HG02840 (cell line): ENCODE data around the gene ENDOV.

Source experiments
- ATAC-seq: cut with Tn5 transposase; IDR thresholded peaks from one replicate; pipeline ENCODE4 v1.9.1; 2021; ENCODE audit warnings: mild to moderate bottlenecking, moderate library complexity, moderate number of reproducible peaks; ENCODE audit not compliant: unreplicated experiment, low FRiP score

ENDOV gene

GRCh38 chr17:80429356-80430275 lies 14.6 kb downstream of the ENDOV start:
- no peak for ATAC-seq

DNA sequence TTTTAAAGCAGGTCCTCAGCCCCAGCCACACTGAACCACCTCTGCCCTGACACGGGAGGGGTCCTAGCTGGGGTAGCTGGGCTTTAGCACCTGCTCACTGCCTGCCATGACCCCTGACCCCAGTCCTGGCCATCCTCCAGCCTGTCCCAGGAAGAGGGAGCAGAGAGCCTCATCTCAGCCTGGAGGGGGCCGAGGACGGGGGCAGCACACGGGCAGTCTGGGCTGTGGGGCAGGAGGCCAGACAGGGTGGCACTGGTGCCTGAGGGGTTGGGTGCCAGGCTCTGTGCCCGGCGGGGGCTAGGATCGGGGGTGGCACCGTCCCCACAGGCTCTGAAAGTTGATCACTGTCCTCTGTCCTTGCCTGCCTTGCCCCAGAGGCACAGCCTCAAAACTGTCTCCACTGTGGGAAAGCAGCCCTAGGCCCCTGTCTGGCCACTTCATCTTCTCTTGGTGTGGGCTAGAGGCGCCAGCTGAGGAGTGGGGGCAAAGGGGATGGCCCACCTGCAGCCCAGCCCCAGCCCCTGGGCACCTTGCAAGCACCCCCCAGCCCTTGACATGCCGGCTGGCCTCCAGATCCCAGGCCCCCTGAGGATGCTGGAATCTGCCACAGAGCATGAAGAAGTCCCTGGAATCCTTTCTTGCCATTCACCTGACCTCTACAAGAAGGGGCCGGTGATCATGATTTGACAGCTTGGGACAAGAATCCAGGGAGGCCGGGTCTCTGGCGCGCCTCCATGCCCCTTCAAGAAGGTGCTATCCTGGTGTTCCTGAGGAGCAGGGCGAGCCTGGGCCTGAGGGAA lies 15.7 kb downstream of the ENDOV start:
- no peak for ATAC-seq

GRCh38 chr17:80431246-80432195 lies 16.6 kb downstream of the ENDOV start:
- no peak for ATAC-seq

- no peak for ATAC-seq
Measured at GRCh38 chr17:80432350-80432955, 17.5 kb downstream of the ENDOV start.

- no peak for ATAC-seq
Measured at GRCh38 chr17:80432961-80433550, 18.1 kb downstream of the ENDOV start.

DNA sequence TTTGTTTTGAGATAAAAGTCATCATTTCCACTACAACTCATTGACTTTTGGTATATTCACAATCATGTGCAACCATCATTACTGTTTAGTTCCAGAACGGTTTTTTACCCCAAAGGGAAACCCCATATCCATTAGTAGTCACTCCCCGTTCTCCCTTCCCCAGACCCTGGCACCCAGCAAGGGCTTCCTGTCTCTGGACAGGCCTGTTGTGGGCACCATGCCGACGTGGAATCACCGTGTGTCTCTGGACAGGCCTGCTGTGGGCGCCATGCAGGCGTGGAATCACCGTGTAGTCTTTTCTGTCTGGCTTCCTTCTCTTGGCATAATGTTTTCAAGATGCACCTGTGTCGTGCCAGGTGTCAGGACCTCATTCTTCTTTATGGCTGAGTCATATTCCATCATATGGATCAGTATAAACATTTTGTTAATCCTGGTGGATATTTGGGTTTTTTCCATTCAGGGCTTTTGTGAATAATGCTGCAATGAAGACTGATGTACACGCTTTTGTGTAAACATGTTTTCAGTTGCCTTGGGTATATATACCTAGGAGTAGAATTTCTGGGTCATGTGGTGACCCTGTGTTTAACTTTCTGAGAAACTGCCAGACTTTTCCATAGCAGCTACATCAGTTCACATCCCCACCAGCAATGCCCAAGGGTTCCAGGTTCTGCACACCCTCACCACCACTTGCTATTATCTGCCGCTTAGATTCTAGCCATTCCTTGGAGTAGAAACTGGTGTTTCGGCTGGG lies 19.1 kb downstream of the ENDOV start:
- ATAC-seq, result no peak

- no peak for ATAC-seq
Measured at GRCh38 chr17:80437532-80437931, 22.6 kb downstream of the ENDOV start.

GRCh38 chr17:80438806-80439205 lies 23.8 kb downstream of the ENDOV start:
- no peak for ATAC-seq

DNA sequence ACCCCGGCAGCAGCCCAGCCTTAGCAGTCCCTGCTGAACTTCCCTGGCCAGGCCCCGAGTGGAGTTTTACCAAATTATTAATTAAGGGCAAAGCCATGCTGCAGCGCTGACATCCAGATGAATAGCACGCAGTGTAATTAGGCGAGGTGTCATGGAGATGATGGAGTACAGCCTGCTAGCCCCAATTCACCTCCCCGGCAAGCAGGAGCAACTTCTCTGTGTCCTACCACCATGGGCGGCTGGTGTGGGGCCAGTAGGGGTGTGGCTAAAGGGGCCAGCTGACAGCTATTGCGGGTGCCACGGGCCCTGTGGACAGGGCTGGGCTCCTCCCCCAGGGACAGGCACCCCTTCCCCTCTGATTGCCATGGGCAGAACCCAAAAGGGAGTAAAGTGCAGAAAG lies 24.5 kb downstream of the ENDOV start:
- ATAC-seq, result no peak

DNA sequence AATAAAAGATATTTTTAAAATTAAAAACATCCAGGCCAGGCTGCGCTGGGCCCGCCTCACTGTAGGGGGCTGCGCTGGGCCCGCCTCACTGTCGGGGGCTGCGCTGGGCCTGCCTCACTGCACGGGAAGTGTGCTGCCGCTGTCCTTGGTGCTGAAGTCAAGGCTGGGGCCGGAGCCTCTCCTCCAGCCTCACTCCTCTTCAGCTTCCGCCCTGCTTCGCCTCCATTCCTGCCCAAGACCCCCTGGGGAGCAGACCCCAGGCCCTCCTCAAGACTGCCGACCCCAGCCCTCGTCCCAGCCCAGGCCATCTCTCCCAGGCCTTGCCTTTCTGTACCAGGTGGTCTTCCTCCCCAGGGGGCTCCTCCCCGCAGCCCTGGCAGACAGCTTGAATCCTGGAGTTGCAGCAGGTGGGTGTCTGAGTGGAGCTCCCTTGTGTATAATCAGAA lies 26.2 kb downstream of the ENDOV start:
- ATAC-seq, result no peak

GRCh38 chr17:80441598-80442322 lies 26.8 kb downstream of the ENDOV start:
- no peak for ATAC-seq

GRCh38 chr17:80442323-80442659 lies 27.3 kb downstream of the ENDOV start:
- no peak for ATAC-seq

DNA sequence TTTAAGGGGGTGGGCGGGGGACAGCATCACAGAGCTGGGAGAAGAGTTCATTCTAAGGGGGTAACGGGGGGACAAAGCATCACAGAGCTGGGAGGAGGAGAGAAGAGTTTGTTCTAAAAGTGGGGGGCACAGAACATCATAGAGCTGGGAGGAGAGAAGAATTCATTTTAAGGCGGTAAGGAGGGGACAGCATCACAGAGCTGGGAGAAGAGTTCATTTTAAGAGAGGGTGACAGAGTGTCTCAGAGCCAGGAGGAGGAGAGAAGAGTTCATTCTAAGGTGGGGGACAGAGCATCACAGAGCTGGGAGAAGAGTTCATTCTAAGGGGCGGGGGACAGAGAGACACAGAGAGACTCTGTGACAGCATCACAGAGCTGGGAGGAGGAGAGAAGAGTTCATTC lies 27.8 kb downstream of the ENDOV start:
- ATAC-seq, result no peak

DNA sequence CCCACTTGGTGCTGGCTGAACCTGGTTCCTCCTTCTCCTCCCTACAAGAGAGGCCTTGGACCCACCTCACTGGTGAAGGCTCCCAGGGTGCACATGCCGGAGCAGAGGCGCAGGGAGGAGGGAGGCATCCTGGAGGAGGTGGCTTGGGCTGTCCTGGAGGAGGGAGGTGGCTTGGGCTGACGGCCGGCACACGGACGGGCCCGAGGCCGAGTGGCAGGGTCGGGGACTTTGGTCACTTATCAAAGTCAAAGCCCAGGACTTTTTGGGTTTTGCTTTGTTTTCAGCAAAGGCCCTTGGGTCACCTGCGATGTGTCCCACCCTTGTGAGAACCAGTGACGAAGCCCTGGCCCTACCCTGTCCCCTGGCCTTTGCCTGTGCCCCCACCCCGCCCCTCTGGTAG lies 28.5 kb downstream of the ENDOV start:
- ATAC-seq, result no peak

GRCh38 chr17:80443916-80444643 lies 29.1 kb downstream of the ENDOV start:
- no peak for ATAC-seq

- no peak for ATAC-seq
Measured at GRCh38 chr17:80444644-80444979, 29.6 kb downstream of the ENDOV start.

DNA sequence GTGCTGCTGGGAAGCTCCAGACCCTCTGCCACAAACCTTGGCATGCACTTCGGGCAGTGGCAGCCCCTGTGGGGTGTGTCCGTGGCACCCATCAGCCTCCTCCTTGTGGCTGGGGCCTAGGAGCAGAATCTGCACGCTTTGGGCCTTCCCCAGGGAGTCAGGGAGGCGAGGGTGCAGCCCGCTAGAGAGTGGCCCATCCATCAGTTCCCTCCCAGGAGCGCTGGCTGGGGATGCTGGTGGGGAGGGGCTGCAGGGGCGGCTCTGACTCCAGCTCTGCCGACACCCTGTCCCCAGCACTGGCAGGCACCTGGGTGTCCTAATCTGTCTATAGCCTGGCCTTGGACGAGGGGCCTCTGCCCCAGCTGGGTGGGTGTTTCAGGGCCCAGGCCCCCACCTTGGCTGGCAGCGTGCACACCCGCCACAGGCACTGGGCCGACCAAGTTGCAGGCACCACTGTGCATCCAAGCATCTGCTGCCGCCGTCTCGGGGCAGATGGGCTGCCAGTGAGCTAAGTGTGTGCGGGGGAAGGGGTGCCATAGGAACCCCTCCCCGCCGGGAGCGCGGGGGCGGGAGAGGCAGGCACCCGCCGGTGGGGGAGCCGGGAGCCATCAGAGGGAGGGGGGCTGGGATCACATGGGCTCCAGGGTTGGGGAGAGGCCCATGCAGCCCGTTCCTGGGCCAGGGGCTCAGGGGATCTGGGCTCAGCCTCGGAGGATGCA lies 30.2 kb downstream of the ENDOV start:
- no peak for ATAC-seq
